ENCODE results near the gene AUH.

DNA sequence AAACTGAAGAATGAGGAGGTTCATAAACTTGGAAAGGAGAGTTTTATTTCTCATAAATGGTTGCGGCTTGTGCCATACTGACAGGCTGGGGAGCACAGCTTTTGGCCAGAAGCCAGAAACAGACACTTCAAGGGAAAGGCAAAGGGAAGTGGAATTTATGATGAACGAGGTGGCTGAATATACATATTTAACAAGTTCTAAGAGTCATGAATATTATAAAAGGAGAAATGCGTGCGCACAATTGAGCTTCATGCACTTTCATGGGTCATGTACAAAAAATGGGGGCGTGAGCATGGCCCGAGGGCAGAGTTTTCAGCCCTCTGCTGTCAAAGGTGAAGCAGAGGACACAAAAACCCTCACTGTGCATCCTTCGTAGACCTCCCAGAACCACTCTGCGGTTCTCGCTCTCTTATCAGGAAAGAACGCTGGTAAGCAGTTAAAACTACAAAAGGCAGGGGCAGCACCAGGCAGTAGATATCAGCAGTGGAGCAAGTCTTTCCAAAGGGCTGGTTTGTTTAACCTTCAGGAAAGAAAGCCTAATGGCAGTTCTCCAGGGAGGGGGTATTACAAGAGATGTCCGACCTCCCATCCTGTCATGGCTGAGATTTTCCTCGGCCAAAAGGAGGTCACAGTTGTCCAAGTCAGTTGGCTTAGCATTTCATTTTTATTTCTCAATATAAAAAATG is 29.0 kb downstream of the AUH start:
- TF ChIP-seq, protein P1, sequence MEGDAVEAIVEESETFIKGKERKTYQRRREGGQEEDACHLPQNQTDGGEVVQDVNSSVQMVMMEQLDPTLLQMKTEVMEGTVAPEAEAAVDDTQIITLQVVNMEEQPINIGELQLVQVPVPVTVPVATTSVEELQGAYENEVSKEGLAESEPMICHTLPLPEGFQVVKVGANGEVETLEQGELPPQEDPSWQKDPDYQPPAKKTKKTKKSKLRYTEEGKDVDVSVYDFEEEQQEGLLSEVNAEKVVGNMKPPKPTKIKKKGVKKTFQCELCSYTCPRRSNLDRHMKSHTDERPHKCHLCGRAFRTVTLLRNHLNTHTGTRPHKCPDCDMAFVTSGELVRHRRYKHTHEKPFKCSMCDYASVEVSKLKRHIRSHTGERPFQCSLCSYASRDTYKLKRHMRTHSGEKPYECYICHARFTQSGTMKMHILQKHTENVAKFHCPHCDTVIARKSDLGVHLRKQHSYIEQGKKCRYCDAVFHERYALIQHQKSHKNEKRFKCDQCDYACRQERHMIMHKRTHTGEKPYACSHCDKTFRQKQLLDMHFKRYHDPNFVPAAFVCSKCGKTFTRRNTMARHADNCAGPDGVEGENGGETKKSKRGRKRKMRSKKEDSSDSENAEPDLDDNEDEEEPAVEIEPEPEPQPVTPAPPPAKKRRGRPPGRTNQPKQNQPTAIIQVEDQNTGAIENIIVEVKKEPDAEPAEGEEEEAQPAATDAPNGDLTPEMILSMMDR (IDR thresholded peaks at IDR 0.05): no peak
- no peak for TF ChIP-seq POLR2A (IDR thresholded peaks at IDR 0.05)

All from esophagus squamous epithelium (tissue), 4 donors.